Effector memory CD4-positive, alpha-beta T cell (primary cell): ENCODE measurements around the gene ENO2.

Source experiments
- DNase-seq, 3 donors: peaks; one replicate each; pipeline ENCODE4 v3.0.0-alpha.2; 2020
- H3K27ac ChIP-seq: 2 replicates; pipeline ENCODE4 v1.7.0; 2013; ENCODE audit warnings: mild to moderate bottlenecking, low read length, moderate library complexity; ENCODE audit not compliant: insufficient read depth, poor library complexity, severe bottlenecking
- H3K27me3 ChIP-seq: replicated peaks from 2 replicates; pipeline ENCODE4 v1.7.0; 2013; ENCODE audit warnings: mild to moderate bottlenecking, low read length; ENCODE audit not compliant: insufficient read depth, control insufficient read depth, poor library complexity, severe bottlenecking
- H3K36me3 ChIP-seq: 2 replicates; pipeline ENCODE4 v1.7.0; 2013; ENCODE audit warnings: mild to moderate bottlenecking, low read length, moderate library complexity; ENCODE audit not compliant: control insufficient read depth, insufficient read depth
- H3K4me1 ChIP-seq: 2 replicates; pipeline ENCODE4 v1.7.0; 2013; ENCODE audit warnings: low read length, mild to moderate bottlenecking; ENCODE audit not compliant: control insufficient read depth, insufficient read depth, poor library complexity, severe bottlenecking
- H3K4me3 ChIP-seq: 2 replicates; pipeline ENCODE4 v1.7.0; 2013; ENCODE audit warnings: low read length, low read depth, mild to moderate bottlenecking; ENCODE audit not compliant: insufficient read depth, poor library complexity, severe bottlenecking
- H3K9me3 ChIP-seq: 2 replicates; pipeline ENCODE4 v1.7.0; 2013; ENCODE audit warnings: mild to moderate bottlenecking, low read length, moderate library complexity; ENCODE audit not compliant: control insufficient read depth

The ENO2 gene

GRCh38 chr12:6914947-6915788 lies 788 bp downstream of the ENO2 start:
- Histone ChIP-seq H3K36me3 (peaks cover 12% of the 10 kb centered on the region), H3K27ac (peak overlapping the region; percentile 89), H3K4me1 (peaks cover 18% of the 10 kb centered on the region), H3K9me3 (no peaks in the 10 kb centered on the region), H3K4me3 (peak overlapping the region; percentile 56), H3K27me3 (no peaks in the 10 kb centered on the region)
- DNase-seq, result no peak

- peaks cover 13% of the 10 kb centered on the region for H3K36me3 ChIP-seq
- DNase-seq, result no peak
- no peaks in the 10 kb centered on the region for H3K9me3 ChIP-seq
- peaks cover 18% of the 10 kb centered on the region for H3K4me1 ChIP-seq
- peak overlapping the region; percentile 89 for H3K27ac ChIP-seq
- H3K4me3 ChIP-seq, result no peak overlapping the region
- no peaks in the 10 kb centered on the region for H3K27me3 ChIP-seq
Measured at GRCh38 chr12:6915789-6916285, 1.5 kb downstream of the ENO2 start.

- no peaks in the 10 kb centered on the region for H3K9me3 ChIP-seq
- no peaks in the 10 kb centered on the region for H3K27me3 ChIP-seq
- H3K4me3 ChIP-seq, result no peak overlapping the region
- peaks cover 18% of the 10 kb centered on the region for H3K4me1 ChIP-seq
- DNase-seq, result no peak
- H3K36me3 ChIP-seq, result peaks cover 20% of the 10 kb centered on the region
- no peak overlapping the region for H3K27ac ChIP-seq
Measured at GRCh38 chr12:6916426-6917200, 2.2 kb downstream of the ENO2 start.

- DNase-seq, result no peak
- no peaks in the 10 kb centered on the region for H3K27me3 ChIP-seq
- peaks cover 31% of the 10 kb centered on the region for H3K36me3 ChIP-seq
- H3K4me3 ChIP-seq, result no peak overlapping the region
- H3K27ac ChIP-seq, result no peak overlapping the region
- H3K9me3 ChIP-seq, result no peaks in the 10 kb centered on the region
- H3K4me1 ChIP-seq, result peaks cover 18% of the 10 kb centered on the region
Measured at GRCh38 chr12:6917491-6918231, 3.3 kb downstream of the ENO2 start.

GRCh38 chr12:6919588-6919987 lies 5.2 kb downstream of the ENO2 start:
- Histone ChIP-seq H3K27ac (no peak overlapping the region), H3K27me3 (no peaks in the 10 kb centered on the region), H3K9me3 (no peaks in the 10 kb centered on the region), H3K36me3 (peaks cover 35% of the 10 kb centered on the region), H3K4me1 (peaks cover 12% of the 10 kb centered on the region), H3K4me3 (no peak overlapping the region)
- DNase-seq, result no peak

GRCh38 chr12:6921539-6921938 lies 7.2 kb downstream of the ENO2 start:
- Histone ChIP-seq H3K36me3 (peaks cover 33% of the 10 kb centered on the region), H3K27me3 (no peaks in the 10 kb centered on the region), H3K9me3 (no peaks in the 10 kb centered on the region), H3K4me1 (peaks cover 3% of the 10 kb centered on the region), H3K4me3 (no peak overlapping the region), H3K27ac (no peak overlapping the region)
- DNase-seq, result no peak

GRCh38 chr12:6921996-6922946 lies 7.9 kb downstream of the ENO2 start:
- no peak overlapping the region for H3K4me3 ChIP-seq
- no peak overlapping the region for H3K27ac ChIP-seq
- H3K36me3 ChIP-seq, result peaks cover 26% of the 10 kb centered on the region
- no peaks in the 10 kb centered on the region for H3K27me3 ChIP-seq
- no peak for DNase-seq
- peaks cover 8% of the 10 kb centered on the region for H3K4me1 ChIP-seq
- H3K9me3 ChIP-seq, result no peaks in the 10 kb centered on the region

GRCh38 chr12:6923003-6923732 lies 8.8 kb downstream of the ENO2 start:
- H3K27ac ChIP-seq, result no peak overlapping the region
- DNase-seq, result no peak
- no peak overlapping the region for H3K4me3 ChIP-seq
- peaks cover 25% of the 10 kb centered on the region for H3K36me3 ChIP-seq
- H3K27me3 ChIP-seq, result no peaks in the 10 kb centered on the region
- H3K9me3 ChIP-seq, result no peaks in the 10 kb centered on the region
- H3K4me1 ChIP-seq, result peaks cover 10% of the 10 kb centered on the region
